Measurements from ENCODE around the gene TADA2B.

- TF ChIP-seq POLR2A (IDR thresholded peaks at IDR 0.05): no peak
- TF ChIP-seq, protein P1, sequence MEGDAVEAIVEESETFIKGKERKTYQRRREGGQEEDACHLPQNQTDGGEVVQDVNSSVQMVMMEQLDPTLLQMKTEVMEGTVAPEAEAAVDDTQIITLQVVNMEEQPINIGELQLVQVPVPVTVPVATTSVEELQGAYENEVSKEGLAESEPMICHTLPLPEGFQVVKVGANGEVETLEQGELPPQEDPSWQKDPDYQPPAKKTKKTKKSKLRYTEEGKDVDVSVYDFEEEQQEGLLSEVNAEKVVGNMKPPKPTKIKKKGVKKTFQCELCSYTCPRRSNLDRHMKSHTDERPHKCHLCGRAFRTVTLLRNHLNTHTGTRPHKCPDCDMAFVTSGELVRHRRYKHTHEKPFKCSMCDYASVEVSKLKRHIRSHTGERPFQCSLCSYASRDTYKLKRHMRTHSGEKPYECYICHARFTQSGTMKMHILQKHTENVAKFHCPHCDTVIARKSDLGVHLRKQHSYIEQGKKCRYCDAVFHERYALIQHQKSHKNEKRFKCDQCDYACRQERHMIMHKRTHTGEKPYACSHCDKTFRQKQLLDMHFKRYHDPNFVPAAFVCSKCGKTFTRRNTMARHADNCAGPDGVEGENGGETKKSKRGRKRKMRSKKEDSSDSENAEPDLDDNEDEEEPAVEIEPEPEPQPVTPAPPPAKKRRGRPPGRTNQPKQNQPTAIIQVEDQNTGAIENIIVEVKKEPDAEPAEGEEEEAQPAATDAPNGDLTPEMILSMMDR (IDR thresholded peaks at IDR 0.05): no peak
These were observed 12.8 kb downstream of the TADA2B start for GRCh38 chr4:7055990-7056325.

All from testis (tissue), 2 donors.